ENCODE measurements around the gene TRAPPC2B.

The TRAPPC2B gene

GRCh38 chr19:57362997-57363687, at the start of gene TRAPPC2B, which contains the start of gene ZNF547:
TSS of gene TRAPPC2B (plus strand) at chr19:57363551. CDS start at chr19:57364834, 1,283 bp downstream.
TSS of gene ZNF547 (plus strand) at chr19:57363551. CDS start at chr19:57368556, 5,005 bp downstream.
- peak within 1 kb of the TSS; percentile 61 for H3K27ac ChIP-seq
- peak; percentile 98 for DNase-seq (ENCODE audit: low read depth, low spot score)

GRCh38 chr19:57314146-57314545, 49.2 kb upstream of the TRAPPC2B start:
- H3K27ac ChIP-seq = no peak overlapping the region
- DNase-seq (ENCODE audit: low read depth, low spot score) = no peak

GRCh38 chr19:57317503-57317902, 45.8 kb upstream of the TRAPPC2B start:
- H3K27ac ChIP-seq = no peak overlapping the region
- no peak for DNase-seq (ENCODE audit: low read depth, low spot score)

DNA sequence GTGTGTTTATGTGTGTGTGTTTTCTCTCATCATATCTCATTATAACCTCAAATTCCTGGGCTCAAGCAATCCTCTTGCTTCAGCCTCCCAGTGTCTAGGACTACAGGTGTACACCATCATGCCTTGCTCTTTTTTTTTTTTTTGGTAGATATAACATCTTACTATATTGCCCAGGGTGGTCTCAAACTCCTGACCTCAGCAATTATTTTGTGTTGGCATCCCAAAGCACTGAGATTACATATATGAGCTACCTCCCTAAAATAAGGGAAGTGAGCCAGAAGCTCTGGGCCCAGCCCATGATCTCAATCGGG, 43.5 kb upstream of the TRAPPC2B start:
- H3K27ac ChIP-seq = peak overlapping the region; percentile 55
- no peak for DNase-seq (ENCODE audit: low read depth, low spot score)

GRCh38 chr19:57320180-57321084, 42.9 kb upstream of the TRAPPC2B start, which contains the start of gene ZNF543:
TSS of gene ZNF543 (plus strand) at chr19:57320472. CDS start at chr19:57320854, 382 bp downstream.
- peak within 1 kb of the TSS; percentile 55 for H3K27ac ChIP-seq
- DNase-seq (ENCODE audit: low read depth, low spot score) = peak; percentile 74

- no peak for DNase-seq (ENCODE audit: low read depth, low spot score)
- peak overlapping the region; percentile 55 for H3K27ac ChIP-seq
Observed at GRCh38 chr19:57321116-57321515, 42.2 kb upstream of the TRAPPC2B start.

DNA sequence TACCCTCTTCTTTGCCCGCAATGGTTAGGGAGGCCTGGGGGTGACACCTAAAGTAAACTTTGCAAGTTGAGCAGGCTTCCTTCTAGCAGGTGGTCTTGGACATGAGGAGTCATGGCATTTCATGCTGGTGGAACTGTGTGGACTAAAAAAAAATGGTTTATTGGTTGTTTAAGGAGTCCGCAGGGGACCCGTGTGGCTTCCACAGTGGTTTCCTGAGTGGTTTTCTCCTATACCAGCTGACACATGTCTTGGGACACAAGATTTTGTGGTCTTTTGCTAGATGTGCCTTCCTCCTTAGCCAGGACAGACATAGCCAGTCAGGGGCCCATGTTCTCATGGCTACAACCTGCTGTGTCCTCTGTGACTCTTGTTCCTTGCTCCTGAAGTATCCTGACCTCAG, 41.6 kb upstream of the TRAPPC2B start:
- DNase-seq (ENCODE audit: low read depth, low spot score) = no peak
- no peak overlapping the region for H3K27ac ChIP-seq

DNA sequence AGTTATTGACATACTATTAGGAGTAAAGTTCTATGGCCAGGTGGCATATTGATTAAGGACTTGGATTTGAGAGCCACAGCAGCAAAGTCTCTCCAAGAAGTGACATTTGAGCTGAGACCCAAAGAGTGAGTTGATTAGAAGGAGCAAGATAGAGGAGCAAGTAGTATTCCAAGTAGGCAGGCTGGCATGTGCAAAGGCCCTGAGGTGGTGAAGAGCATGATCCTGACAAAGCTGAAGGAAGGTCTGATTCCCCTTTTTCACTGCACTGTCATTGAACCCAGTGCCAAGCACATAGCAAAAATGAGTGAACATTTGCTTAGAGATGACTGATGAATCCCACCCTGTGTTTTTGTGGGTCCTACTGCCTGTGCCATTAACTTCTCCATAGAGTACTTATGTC, 38.4 kb upstream of the TRAPPC2B start:
- H3K27ac ChIP-seq = no peak overlapping the region
- DNase-seq (ENCODE audit: low read depth, low spot score) = no peak

- no peak overlapping the region for H3K27ac ChIP-seq
- no peak for DNase-seq (ENCODE audit: low read depth, low spot score)
Observed at GRCh38 chr19:57327993-57328392, 35.4 kb upstream of the TRAPPC2B start.

DNA sequence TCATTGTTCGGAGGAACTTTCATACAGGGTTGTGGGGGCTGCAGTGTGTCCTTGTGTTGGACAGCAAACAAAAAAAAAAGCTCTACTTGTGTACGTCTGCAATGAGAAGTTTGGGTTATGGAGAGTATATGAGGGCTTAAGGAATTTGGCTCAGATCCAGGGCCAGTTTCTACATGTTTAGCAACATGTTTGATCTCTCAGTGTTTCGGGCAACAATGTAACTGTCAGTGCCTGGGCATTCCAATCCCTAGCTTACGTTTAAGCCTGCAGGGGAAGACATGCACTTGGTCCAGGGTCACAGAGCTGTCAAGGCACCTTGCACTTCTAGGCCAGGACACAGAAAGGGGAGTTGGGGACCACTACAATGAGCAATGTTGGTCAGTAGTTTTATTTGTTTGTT, 29.2 kb upstream of the TRAPPC2B start:
- peak; percentile 87 for DNase-seq (ENCODE audit: low read depth, low spot score)

GRCh38 chr19:57338877-57339276, 24.5 kb upstream of the TRAPPC2B start:
- no peak for DNase-seq (ENCODE audit: low read depth, low spot score)
- no peak overlapping the region for H3K27ac ChIP-seq

More for the DNA sequence above, 29.2 kb upstream of the TRAPPC2B start:
- H3K27ac ChIP-seq = peak overlapping the region; percentile 30

DNA sequence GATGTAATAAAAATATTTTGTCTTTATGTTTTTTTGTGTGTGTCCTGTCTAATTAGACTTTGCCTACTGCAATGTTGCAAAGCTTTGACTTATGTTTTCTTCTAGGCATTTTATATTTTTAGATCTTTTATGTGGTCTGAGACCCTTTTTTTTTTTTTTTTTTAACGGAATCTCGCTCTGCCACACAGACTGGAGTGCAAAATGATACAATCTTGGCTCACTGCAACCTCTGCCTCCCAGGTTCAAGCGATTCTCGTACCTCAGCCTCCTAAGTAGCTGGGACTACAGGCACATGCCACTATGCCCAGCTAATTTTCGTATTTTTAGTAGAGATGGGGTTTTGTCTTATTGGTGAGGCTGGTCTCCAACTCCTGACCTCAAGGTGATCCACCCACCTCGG, 20.8 kb upstream of the TRAPPC2B start:
- no peak overlapping the region for H3K27ac ChIP-seq
- DNase-seq (ENCODE audit: low read depth, low spot score) = no peak

DNA sequence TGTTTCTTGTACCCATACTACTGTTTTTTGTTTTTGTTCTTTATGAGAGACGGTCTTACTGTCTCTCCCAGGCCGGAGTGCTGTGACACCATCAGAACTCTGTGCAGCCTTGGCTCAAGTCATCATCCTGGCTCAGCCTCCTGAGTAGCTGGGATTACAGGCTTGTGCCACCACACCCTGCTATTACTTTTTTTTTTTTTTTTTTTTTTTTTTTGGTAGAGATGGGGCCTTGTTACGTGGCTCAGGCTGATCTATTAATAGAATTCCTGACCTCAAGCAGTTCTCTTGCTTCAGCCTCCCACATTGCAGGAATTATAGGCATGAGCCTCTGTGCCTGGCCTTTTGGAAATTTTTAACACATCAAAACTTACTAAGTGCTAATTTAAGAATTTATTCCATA, 15.2 kb upstream of the TRAPPC2B start:
- no peak for DNase-seq (ENCODE audit: low read depth, low spot score)
- H3K27ac ChIP-seq = no peak overlapping the region

GRCh38 chr19:57350877-57351805, 12.2 kb upstream of the TRAPPC2B start, which contains the start of gene ZNF304:
TSS of gene ZNF304 (plus strand) at chr19:57351271. CDS start at chr19:57351665, 394 bp downstream.
- DNase-seq (ENCODE audit: low read depth, low spot score) = peak; percentile 60
- H3K27ac ChIP-seq = peak within 1 kb of the TSS; percentile 48

- DNase-seq (ENCODE audit: low read depth, low spot score) = no peak
- no peak overlapping the region for H3K27ac ChIP-seq
Observed at GRCh38 chr19:57351867-57352266, 11.5 kb upstream of the TRAPPC2B start.

DNA sequence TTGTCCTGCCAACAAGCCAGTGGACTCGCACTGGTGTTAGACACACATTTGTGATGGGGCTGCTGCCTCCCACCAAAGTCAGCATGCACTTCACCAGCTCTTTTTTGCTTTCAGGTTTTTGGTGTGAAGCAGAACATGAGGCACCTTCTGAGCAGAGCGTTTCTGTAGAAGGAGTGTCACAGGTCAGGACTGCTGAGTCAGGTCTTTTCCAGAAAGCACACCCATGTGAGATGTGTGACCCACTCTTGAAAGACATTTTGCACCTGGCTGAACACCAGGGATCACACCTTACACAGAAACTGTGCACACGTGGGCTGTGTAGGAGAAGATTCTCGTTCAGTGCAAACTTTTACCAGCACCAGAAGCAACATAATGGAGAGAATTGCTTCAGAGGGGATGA, 7.4 kb upstream of the TRAPPC2B start:
- H3K27ac ChIP-seq = no peak overlapping the region
- DNase-seq (ENCODE audit: low read depth, low spot score) = no peak

- no peak for DNase-seq (ENCODE audit: low read depth, low spot score)
- H3K27ac ChIP-seq = no peak overlapping the region
Observed at GRCh38 chr19:57357406-57357805, 5.9 kb upstream of the TRAPPC2B start.

- no peak for DNase-seq (ENCODE audit: low read depth, low spot score)
- H3K27ac ChIP-seq = no peak overlapping the region
Observed at GRCh38 chr19:57359300-57359699, 4.1 kb upstream of the TRAPPC2B start.

GRCh38 chr19:57362419-57362818, 932 bp upstream of the TRAPPC2B start:
- peak overlapping the region; percentile 61 for H3K27ac ChIP-seq
- no peak for DNase-seq (ENCODE audit: low read depth, low spot score)

DNA sequence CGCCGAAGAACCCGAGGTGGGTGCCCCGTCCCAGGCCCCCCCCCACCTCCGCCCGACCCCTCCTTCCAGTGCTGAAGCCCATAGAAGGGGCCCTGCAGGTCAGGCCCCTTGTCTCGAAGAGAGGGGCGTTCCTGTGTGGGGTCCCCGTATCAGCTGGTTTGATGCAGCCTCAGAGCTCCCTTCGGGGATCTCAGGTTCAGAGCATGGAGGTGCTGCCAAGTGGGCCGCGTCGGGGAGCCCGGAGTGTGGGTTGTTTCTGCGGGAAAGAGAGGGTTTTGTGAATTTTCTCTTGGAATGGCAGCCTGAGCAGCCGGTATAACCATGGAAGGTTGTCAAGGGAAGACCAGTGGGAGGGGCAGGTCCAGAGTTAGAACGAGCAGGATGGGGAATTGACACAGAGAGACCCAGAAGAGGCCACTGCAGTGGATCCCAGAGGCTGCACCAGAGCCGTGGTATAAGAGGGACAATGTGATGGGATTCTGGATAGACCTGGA, 384 bp downstream of the TRAPPC2B start:
- DNase-seq (ENCODE audit: low read depth, low spot score) = no peak
- H3K27ac ChIP-seq = peak overlapping the region; percentile 61

Measured in epithelial cell of prostate (primary cell).